Activated CD8-positive, alpha-beta memory T cell treated with anti-CD3 and anti-CD28 coated beads, Interleukin-2, amount 10 ng/mL, durations not matched to agents 7 days and 5 days (primary cell): ENCODE measurements around the gene NPIPB2. TPM values are rescaled to one million over a fixed set of nuclear protein-coding genes. Genes with fewer than 3 reads are reported as not detected.
"Not testable (repeated sequence)": the region's sequence is repeated elsewhere in the genome, so short reads cannot be mapped to it uniquely, and the experiment has no call there.

Experiments
- ATAC-seq: fragments of 150-1000 bp; cut with Tn5 transposase; one replicate; pipeline ENCODE4 v1.10.0; 2021; ENCODE audit warnings: moderate library complexity
- CTCF ChIA-PET: fragments of 350-600 bp; sonication (Branson Sonifier 250); formaldehyde crosslinking; loops from one replicate; lab custom pipeline; 2021; ENCODE audit warnings: antibody characterized with exemption; lab: Charles Lee
- DNase-seq: peaks from one replicate; pipeline ENCODE4 v3.0.0-alpha.2; 2020
- H3K27ac Mint-ChIP-seq: one replicate; pipeline ENCODE4 v1.8.0; 2021; ENCODE audit warnings: mild to moderate bottlenecking, mixed read lengths
- H3K27me3 Mint-ChIP-seq: one replicate; pipeline ENCODE4 v1.8.0; 2021; ENCODE audit warnings: mixed read lengths
- H3K36me3 Mint-ChIP-seq: one replicate; pipeline ENCODE4 v1.8.0; 2021; ENCODE audit warnings: mild to moderate bottlenecking, mixed read lengths
- H3K4me1 Mint-ChIP-seq: one replicate; pipeline ENCODE4 v1.8.0; 2021; ENCODE audit warnings: mixed read lengths
- H3K4me3 Mint-ChIP-seq: one replicate; pipeline ENCODE4 v1.8.0; 2021; ENCODE audit warnings: mild to moderate bottlenecking, moderate library complexity, mixed read lengths
- H3K9me3 Mint-ChIP-seq: one replicate; pipeline ENCODE4 v1.8.0; 2022; ENCODE audit warnings: low read depth, mixed read lengths
- total RNA-seq, 2 experiments: library from RNA; stranded (reverse); gene quantifications; one replicate each; pipeline ENCODE4 v1.2.3, GENCODE V29; 2021

NPIPB2 gene
- total RNA-seq, 2 experiments from 2014 or later, result 14.9 to 22.9 TPM

- H3K9me3 Mint-ChIP-seq, result no peaks in the 10 kb centered on the region
- no peaks in the 10 kb centered on the region for H3K4me1 Mint-ChIP-seq
Observed at GRCh38 chr16:11949527-11949926, 7.7 kb upstream of the NPIPB2 start.

GRCh38 chr16:11948819-11949218 lies 7.0 kb upstream of the NPIPB2 start:
- no peak for DNase-seq
- CTCF ChIA-PET, result interaction anchor here (0.7 to 2.7 kb wide), 3 partner anchors 9 to 146 kb away, joined by 3 to 15 read pairs (median 3); no protein-coding TSS in a partner anchor
- no peaks in the 10 kb centered on the region for H3K27me3 Mint-ChIP-seq
- no peaks in the 10 kb centered on the region for H3K36me3 Mint-ChIP-seq
- ATAC-seq, result no peak
- no peak overlapping the region for H3K27ac Mint-ChIP-seq
- no peaks in the 10 kb centered on the region for H3K9me3 Mint-ChIP-seq
- no peaks in the 10 kb centered on the region for H3K4me1 Mint-ChIP-seq
- no peak overlapping the region for H3K4me3 Mint-ChIP-seq

More at GRCh38 chr16:11949527-11949926, 7.7 kb upstream of the NPIPB2 start:
- no peak for DNase-seq
- Mint-ChIP-seq H3K4me3 (no peak overlapping the region), H3K36me3 (no peaks in the 10 kb centered on the region), H3K27ac (no peak overlapping the region), H3K27me3 (no peaks in the 10 kb centered on the region)
- CTCF ChIA-PET, result interaction anchor here (1.1 to 2.7 kb wide), 2 partner anchors 118 to 145 kb away, joined by 3 to 15 read pairs; no protein-coding TSS in a partner anchor
- peak; percentile 57 for ATAC-seq

DNA sequence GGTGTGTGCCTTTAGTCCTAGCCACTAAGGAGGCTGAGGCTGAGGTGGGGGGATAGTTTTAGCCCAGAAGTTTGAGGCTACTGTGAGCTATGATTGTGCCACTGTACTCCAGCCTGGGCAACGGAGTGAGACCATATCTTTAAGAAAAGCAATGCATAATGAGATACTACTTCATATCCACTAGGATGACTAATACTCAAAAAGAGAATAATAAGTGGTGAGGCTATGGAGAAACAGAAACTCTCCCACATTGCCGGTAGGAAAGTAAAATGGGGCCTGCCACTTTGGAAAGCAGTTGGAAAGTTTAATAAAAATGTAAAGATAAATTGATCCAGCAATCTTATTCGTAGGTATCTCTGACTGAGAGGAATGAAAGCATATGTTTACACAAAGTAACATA lies 4.6 kb upstream of the NPIPB2 start:
- Mint-ChIP-seq H3K27me3 (no peaks in the 10 kb centered on the region), H3K4me3 (no peak overlapping the region), H3K4me1 (no peaks in the 10 kb centered on the region), H3K9me3 (no peaks in the 10 kb centered on the region), H3K27ac (no peak overlapping the region), H3K36me3 (no peaks in the 10 kb centered on the region)
- no peak for ATAC-seq
- DNase-seq, result no peak
- CTCF ChIA-PET, result interaction anchor here (0.7 kb wide), 1 partner anchor 122 kb away, joined by 3 read pairs; no protein-coding TSS in a partner anchor

- H3K9me3 Mint-ChIP-seq, DNase-seq, H3K27me3 Mint-ChIP-seq, CTCF ChIA-PET, H3K4me1 Mint-ChIP-seq, ATAC-seq, H3K27ac Mint-ChIP-seq, H3K4me3 Mint-ChIP-seq, H3K36me3 Mint-ChIP-seq: not testable (repeated sequence)
Observed at GRCh38 chr16:11927350-11927749, 14.5 kb downstream of the NPIPB2 start.

DNA sequence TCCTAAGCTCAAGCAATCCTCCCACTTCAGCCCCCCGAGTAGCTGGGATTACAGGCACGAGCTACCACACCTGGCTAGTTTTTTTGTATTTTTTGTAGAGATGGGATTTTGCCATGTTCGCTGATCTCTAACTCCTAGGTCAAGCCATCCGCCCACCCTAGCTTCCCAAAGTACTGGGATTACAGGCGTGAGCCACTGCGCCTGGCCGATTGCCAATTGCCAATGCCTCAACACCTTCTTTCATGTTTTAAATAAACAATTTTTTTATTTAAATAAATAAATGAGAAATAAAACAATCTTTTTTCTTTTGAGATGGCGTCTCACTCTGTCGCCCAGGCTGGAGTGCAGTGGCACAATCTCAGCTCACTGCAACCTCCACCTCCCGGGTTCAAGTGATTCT lies 17.8 kb downstream of the NPIPB2 start:
- ATAC-seq, H3K27me3 Mint-ChIP-seq, H3K36me3 Mint-ChIP-seq, H3K4me3 Mint-ChIP-seq, H3K9me3 Mint-ChIP-seq, H3K27ac Mint-ChIP-seq, CTCF ChIA-PET, DNase-seq, H3K4me1 Mint-ChIP-seq: not testable (repeated sequence)

- H3K27ac Mint-ChIP-seq, result peak overlapping the region; percentile 92
- CTCF ChIA-PET, result interaction anchor here (1.6 kb wide), 1 partner anchor 119 kb away, joined by 8 read pairs; the partner anchor contains the start of gene ZC3H7A
- H3K27me3 Mint-ChIP-seq, result peaks cover 10% of the 10 kb centered on the region
- H3K4me1 Mint-ChIP-seq, result peaks cover 28% of the 10 kb centered on the region
- H3K4me3 Mint-ChIP-seq, result peak overlapping the region; percentile 85
- DNase-seq (no peak), ATAC-seq (no peak)
- H3K9me3 Mint-ChIP-seq, result no peaks in the 10 kb centered on the region
- H3K36me3 Mint-ChIP-seq, result peaks cover 15% of the 10 kb centered on the region
Observed at GRCh38 chr16:11916524-11917285, 25.1 kb downstream of the NPIPB2 start.

- peak within 1 kb of the TSS; percentile 95 for H3K27ac Mint-ChIP-seq
Observed at GRCh38 chr16:11915644-11916523, 26.0 kb downstream of the NPIPB2 start, which contains the start of gene GSPT1. TSS of gene GSPT1 (minus strand) at chr16:11915956. CDS start at chr16:11915720, 236 bp downstream.

DNA sequence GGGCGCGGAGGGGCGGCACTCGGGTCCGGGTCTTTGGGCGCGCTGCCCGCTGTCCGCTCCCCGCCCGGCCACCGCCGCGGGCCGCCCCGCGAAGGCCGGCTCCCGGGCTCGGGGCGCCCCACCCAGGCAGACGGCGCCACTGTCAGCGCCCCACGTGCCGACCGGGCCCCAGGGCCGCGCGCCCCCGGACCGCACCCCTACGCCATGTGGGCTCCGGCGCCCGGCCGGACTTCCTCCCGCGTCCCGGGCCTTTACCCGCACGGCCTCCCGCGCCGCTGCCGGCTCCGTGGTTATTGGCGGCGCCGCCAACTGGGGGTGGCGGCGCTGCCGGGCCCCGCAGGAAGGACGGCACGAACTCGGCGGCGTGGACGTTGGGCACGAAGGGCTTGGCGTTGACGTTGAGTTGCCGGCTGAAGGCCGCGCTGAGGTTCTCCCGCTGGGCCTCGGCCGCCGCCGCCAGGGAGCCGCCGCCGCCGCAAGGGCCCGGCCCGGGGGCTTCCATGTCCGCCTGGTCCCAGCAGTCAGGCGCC lies 26.7 kb downstream of the NPIPB2 start:
- DNase-seq (peak; percentile 54), ATAC-seq (peak; percentile 17)
- CTCF ChIA-PET, result interaction anchor here (1.0 to 1.6 kb wide), 3 partner anchors 10 to 118 kb away, joined by 3 to 8 read pairs (median 3); partner anchors contain the start of genes SNX29 and ZC3H7A
- Mint-ChIP-seq H3K36me3 (peaks cover 18% of the 10 kb centered on the region), H3K9me3 (no peaks in the 10 kb centered on the region), H3K27ac (peak overlapping the region; percentile 95), H3K4me3 (peak overlapping the region; percentile 95), H3K4me1 (peaks cover 39% of the 10 kb centered on the region), H3K27me3 (peaks cover 9% of the 10 kb centered on the region)

More at GRCh38 chr16:11915644-11916523, 26.0 kb downstream of the NPIPB2 start, which contains the start of gene GSPT1:
- Mint-ChIP-seq H3K9me3 (no peaks in the 10 kb centered on the region), H3K4me1 (peaks cover 32% of the 10 kb centered on the region), H3K36me3 (peaks cover 15% of the 10 kb centered on the region), H3K4me3 (peak within 1 kb of the TSS; percentile 95), H3K27me3 (peaks cover 10% of the 10 kb centered on the region)
- CTCF ChIA-PET, result interaction anchor here (1.0 to 1.6 kb wide), 3 partner anchors 10 to 119 kb away, joined by 3 to 8 read pairs (median 3); partner anchors contain the start of genes SNX29 and ZC3H7A
- peak; percentile 100 for DNase-seq
- ATAC-seq, result peak; percentile 94

DNA sequence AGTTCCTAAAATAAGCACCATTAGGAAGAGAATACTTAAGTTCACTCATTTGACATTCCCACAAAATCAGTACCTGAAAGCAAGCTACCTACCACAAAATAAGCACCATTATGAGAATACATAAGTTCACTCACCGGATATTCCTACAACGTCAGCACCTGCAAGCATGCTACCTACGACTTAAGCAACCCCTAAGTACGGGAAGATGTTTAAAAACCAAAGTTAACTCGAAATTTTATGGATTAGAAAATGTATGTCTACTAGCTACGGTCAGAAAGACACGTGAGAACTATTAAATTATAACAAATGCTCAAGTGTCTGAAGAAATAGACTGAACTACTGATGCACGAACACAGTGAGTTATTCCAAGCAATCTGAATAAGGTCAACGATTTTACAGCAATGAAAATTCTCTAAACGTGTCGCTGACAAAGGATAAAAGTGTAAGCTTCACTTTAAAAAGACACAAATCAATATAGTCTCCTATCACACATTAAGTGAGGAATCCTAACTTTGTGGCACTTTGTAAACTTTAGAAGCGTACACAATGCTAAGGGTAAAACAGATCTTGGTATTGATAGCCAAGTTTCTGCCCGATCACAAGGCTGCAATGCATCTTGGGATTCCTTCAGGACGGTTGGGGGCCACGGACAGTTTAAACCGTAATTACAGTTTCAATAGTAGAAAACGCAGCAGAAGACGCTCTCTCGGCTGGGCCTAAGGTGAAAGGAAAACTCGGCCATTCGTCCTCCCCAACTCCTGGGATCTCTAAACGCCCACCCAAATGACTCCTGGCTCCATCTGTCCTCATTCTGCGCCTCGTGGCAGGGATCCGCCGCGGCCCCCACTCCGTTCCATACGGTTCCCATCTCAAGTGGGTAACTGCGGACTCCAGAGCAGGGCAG lies 27.4 kb downstream of the NPIPB2 start:
- Mint-ChIP-seq H3K4me1 (peaks cover 40% of the 10 kb centered on the region), H3K27me3 (peaks cover 4% of the 10 kb centered on the region), H3K9me3 (no peaks in the 10 kb centered on the region), H3K4me3 (peak overlapping the region; percentile 95), H3K36me3 (peaks cover 18% of the 10 kb centered on the region), H3K27ac (peak overlapping the region; percentile 95)
- CTCF ChIA-PET, result interaction anchor here (1.1 kb wide), 2 partner anchors 153 to 287 kb away, joined by 3 read pairs; no protein-coding TSS in a partner anchor
- ATAC-seq (no peak), DNase-seq (peak; percentile 66)

- Mint-ChIP-seq H3K36me3 (peaks cover 26% of the 10 kb centered on the region), H3K27me3 (peaks cover 1% of the 10 kb centered on the region), H3K4me3 (peak overlapping the region; percentile 95), H3K9me3 (no peaks in the 10 kb centered on the region), H3K27ac (peak overlapping the region; percentile 95), H3K4me1 (peaks cover 46% of the 10 kb centered on the region)
- CTCF ChIA-PET, result interaction anchor here (1.1 kb wide), 3 partner anchors 154 to 286 kb away, joined by 3 read pairs; no protein-coding TSS in a partner anchor
- peak; percentile 60 for DNase-seq
- no peak for ATAC-seq
Observed at GRCh38 chr16:11913425-11914079, 28.3 kb downstream of the NPIPB2 start.

DNA sequence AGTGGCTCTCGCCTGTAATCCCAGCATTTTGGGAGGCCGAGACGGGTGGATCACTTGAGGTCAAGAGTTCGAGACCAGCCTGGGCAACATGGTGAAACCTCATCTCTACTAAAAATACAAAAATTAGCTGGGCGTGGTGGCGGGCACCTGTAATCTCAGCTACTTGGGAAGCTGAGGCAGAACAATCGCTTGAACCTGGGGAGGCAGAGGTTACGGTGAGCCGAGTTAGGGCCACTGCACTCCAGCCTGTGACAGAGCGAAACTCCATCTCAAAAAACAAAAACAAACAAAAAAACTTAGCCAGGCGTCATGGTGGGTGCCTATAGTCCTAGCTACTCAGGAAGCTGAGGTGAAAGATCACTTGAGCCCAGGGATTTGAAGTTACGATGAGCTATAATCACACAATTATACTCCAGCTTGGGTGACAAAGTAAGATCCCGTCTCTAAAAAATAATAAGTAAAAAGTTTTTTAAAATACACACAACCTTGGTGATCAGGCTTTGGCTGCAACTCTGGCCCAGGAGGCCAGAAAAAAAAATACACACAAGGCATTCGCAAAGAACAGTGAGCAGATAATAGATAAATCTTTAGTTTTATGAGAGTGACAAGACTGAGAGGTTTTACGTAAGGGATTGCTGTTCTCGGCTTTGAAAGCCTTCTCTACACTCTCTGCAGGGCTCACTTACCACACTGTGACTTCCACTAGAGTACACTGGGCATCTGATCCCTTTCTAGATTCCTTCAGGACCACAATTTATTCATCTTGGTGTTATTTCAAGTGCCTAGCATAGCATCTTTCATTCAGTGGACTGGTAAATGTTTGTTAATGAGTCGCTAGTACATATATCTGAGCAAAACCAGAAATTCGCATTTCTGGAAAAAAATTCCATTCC lies 31.9 kb downstream of the NPIPB2 start:
- Mint-ChIP-seq H3K27ac (no peak overlapping the region), H3K9me3 (no peaks in the 10 kb centered on the region), H3K36me3 (peaks cover 47% of the 10 kb centered on the region), H3K4me1 (peaks cover 48% of the 10 kb centered on the region), H3K4me3 (no peak overlapping the region), H3K27me3 (no peaks in the 10 kb centered on the region)
- ATAC-seq (no peak), DNase-seq (no peak)
- CTCF ChIA-PET, result interaction anchor here (0.6 kb wide), 1 partner anchor 113 kb away, joined by 3 read pairs; the partner anchor contains the start of gene ZC3H7A
